Tibial artery (tissue), 4 donors: ENCODE data around the gene SLC25A4.

ENCODE experiments used
- DNase-seq, 2 donors: peaks; one replicate each; pipeline ENCODE4 v3.0.0-alpha.2; 2019
- H3K27ac ChIP-seq, 2 donors: fragments of 200-600 bp; sonication (generic) in 1 of 2; 1 replicate in 1 of 2; 2 replicates in 1 of 2; pipeline ENCODE4 v1.5.1; 2018 to 2019; ENCODE audit warnings: mild to moderate bottlenecking in 1 of 2
- H3K27me3 ChIP-seq, 2 donors: fragments of 200-600 bp; sonication (generic) in 1 of 2; one replicate each; pipeline versions ENCODE4 v1.5.1 to v1.6.0; 2016 to 2019
- H3K36me3 ChIP-seq, 3 donors: fragments of 200-600 bp; sonication (generic) in 2 of 3; one replicate each; pipeline ENCODE4 v1.5.1; 2016 to 2019; ENCODE audit warnings: mild to moderate bottlenecking in 2 of 3
- H3K4me1 ChIP-seq, 4 donors: fragments of 200-600 bp; sonication (generic) in 2 of 4; 1 replicate in 3 of 4; 2 replicates in 1 of 4; pipeline ENCODE4 v1.5.1; 2016 to 2019
- H3K4me3 ChIP-seq, 2 donors: fragments of 200-600 bp; sonication (generic) in 1 of 2; 1 replicate in 1 of 2; 2 replicates in 1 of 2; pipeline ENCODE4 v1.5.1; 2018 to 2019; ENCODE audit warnings: mild to moderate bottlenecking in 2 of 2
- H3K9me3 ChIP-seq, 3 donors: fragments of 200-600 bp; sonication (generic) in 1 of 3; one replicate each; pipeline ENCODE4 v1.5.1; 2016 to 2019
- intact Hi-C: fragments of 100-400 bp; cut with DNase I; formaldehyde crosslinking; loops from one replicate; pipeline ENCODE4 v1.15.0; 2023; ENCODE audit warnings: low total_unique reads
- TF ChIP-seq, protein P1 (sequence below), 2 experiments: fragments of 200-600 bp in 1 of 2; fragments of 450-650 bp in 1 of 2; IDR thresholded peaks; one replicate each; pipeline ENCODE4 v1.5.1; 2017 to 2019; ENCODE audit warnings: antibody characterized with exemption in 2 of 2, mild to moderate bottlenecking in 1 of 2, moderate library complexity in 1 of 2

The SLC25A4 gene

DNA sequence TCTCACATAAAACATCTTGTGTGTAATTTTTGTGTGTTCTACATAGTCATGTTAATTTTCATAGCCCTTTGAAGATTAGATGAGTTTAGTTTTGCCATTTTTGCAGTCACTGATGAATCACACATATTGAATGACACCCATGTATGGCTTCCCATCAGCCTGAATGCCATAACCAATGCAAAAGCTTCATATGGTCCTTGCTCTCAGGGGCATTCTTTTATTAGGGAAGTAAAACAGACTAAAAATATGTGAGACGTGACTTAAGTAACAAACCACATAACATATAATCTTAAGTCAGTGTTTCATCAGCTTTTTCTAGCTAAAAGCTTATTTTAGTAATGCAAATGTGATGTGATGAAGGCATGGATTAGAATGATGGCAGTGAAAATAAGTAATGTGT, 8.2 kb downstream of the SLC25A4 start:
- H3K27ac ChIP-seq = no peak overlapping the region
- no peaks in the 10 kb centered on the region for H3K27me3 ChIP-seq
- H3K4me3 ChIP-seq = no peak overlapping the region
- TF ChIP-seq, protein P1, sequence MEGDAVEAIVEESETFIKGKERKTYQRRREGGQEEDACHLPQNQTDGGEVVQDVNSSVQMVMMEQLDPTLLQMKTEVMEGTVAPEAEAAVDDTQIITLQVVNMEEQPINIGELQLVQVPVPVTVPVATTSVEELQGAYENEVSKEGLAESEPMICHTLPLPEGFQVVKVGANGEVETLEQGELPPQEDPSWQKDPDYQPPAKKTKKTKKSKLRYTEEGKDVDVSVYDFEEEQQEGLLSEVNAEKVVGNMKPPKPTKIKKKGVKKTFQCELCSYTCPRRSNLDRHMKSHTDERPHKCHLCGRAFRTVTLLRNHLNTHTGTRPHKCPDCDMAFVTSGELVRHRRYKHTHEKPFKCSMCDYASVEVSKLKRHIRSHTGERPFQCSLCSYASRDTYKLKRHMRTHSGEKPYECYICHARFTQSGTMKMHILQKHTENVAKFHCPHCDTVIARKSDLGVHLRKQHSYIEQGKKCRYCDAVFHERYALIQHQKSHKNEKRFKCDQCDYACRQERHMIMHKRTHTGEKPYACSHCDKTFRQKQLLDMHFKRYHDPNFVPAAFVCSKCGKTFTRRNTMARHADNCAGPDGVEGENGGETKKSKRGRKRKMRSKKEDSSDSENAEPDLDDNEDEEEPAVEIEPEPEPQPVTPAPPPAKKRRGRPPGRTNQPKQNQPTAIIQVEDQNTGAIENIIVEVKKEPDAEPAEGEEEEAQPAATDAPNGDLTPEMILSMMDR (IDR thresholded peaks at IDR 0.05) = no peak
- peaks cover 0 to 5% (median 0%) of the 10 kb centered on the region in 4 donors for H3K4me1 ChIP-seq
- H3K36me3 ChIP-seq = peaks cover 31 to 61% (median 43%) of the 10 kb centered on the region in 3 donors
- intact Hi-C loops = no loop called here
- no peak for DNase-seq
- no peaks in the 10 kb centered on the region for H3K9me3 ChIP-seq

- DNase-seq = no peak
- TF ChIP-seq, protein P1 (IDR thresholded peaks at IDR 0.05) = no peak
- Histone ChIP-seq H3K4me3 (no peak overlapping the region), H3K4me1 (peaks cover 0 to 9% (median 0%) of the 10 kb centered on the region in 4 donors), H3K9me3 (no peaks in the 10 kb centered on the region), H3K27ac (no peak overlapping the region), H3K27me3 (no peaks in the 10 kb centered on the region), H3K36me3 (peaks cover 21 to 57% (median 37%) of the 10 kb centered on the region in 3 donors)
- intact Hi-C loops = no loop called here
Measured at GRCh38 chr4:185165605-185166063, 22.6 kb downstream of the SLC25A4 start.

- no peak for DNase-seq
- Histone ChIP-seq H3K4me1 (peaks cover 0 to 15% (median 0%) of the 10 kb centered on the region in 4 donors), H3K27me3 (no peaks in the 10 kb centered on the region), H3K9me3 (no peaks in the 10 kb centered on the region), H3K36me3 (peaks cover 14 to 45% (median 28%) of the 10 kb centered on the region in 3 donors), H3K4me3 (no peak overlapping the region), H3K27ac (no peak overlapping the region)
- TF ChIP-seq, protein P1 (IDR thresholded peaks at IDR 0.05) = no peak
- intact Hi-C loops = no loop called here
Measured at GRCh38 chr4:185167234-185167633, 24.2 kb downstream of the SLC25A4 start.

DNA sequence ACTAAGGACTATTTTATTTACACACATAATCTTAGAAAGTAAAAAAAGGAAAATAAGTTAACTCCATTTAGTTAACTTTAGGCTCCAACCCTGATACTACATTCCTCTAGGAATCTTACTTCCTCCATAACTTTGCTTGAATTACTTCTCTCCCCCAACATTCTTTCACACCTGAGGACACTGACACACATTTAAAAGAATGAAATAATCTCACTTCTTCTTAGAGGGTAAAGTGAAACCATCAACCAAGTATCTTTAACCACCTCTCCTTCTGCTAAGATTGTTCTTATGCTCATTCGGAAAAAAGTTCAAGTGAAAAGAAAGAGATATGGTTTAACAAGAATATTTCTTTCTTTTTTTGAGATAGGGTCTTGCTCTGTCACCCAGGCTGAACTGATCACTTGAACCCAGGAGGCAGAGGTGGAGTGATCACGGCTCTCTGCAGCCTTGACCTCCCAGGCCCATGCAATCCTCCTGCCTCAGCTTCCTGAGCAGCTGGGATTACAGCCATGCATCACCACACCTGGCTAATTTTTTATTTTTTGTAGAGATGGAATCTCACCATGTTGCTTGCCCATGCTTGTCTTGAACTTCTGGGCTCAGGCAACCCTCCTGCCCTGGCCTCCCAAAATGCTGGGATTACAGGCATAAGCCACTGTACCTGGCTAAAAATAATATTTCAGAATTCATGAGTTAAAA, 28.5 kb downstream of the SLC25A4 start:
- no peak for DNase-seq
- intact Hi-C loops = no loop called here
- peaks cover 3 to 27% (median 20%) of the 10 kb centered on the region in 3 donors for H3K36me3 ChIP-seq
- peaks cover 0 to 24% (median 2%) of the 10 kb centered on the region in 4 donors for H3K4me1 ChIP-seq
- H3K4me3 ChIP-seq = no peak overlapping the region
- TF ChIP-seq, protein P1 (IDR thresholded peaks at IDR 0.05) = no peak
- no peaks in the 10 kb centered on the region for H3K9me3 ChIP-seq
- no peaks in the 10 kb centered on the region for H3K27me3 ChIP-seq
- H3K27ac ChIP-seq = no peak overlapping the region

DNA sequence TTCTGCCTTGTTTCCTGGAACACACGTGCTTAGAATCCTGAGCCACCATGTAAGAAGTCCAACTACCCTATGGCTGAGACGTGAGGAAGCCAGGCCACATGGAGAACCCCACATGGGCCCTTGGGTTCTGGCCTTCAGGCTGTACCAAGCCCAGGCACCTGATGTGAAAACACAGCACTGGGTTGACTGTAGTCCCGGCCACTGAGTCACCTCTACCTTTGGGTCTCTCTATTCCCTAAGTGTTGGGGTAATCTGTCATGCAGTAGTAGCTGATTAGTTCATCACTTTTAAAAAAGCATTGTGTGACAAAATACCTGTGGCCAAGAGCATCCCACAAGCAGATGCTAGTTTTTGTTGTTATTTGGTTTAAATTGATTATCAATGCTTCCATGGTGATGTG, 36.4 kb downstream of the SLC25A4 start:
- Histone ChIP-seq H3K9me3 (no peaks in the 10 kb centered on the region), H3K4me3 (no peak overlapping the region), H3K4me1 (peaks cover 0 to 48% (median 4%) of the 10 kb centered on the region in 4 donors), H3K36me3 (no peaks in the 10 kb centered on the region), H3K27ac (peak overlapping the region in 1 of 2 donors; percentile 74), H3K27me3 (no peaks in the 10 kb centered on the region)
- TF ChIP-seq, protein P1 (IDR thresholded peaks at IDR 0.05) = no peak
- no peak for DNase-seq
- intact Hi-C loops = no loop called here
